ENCODE measurements around the gene CAMSAP2.

The CAMSAP2 gene

GRCh38 chr1:200738949-200739651 lies 407 bp downstream of the CAMSAP2 start:
- Histone ChIP-seq H3K27ac (peak overlapping the region; percentile 94), H3K9ac (peak overlapping the region; percentile 95), H3K4me2 (peak overlapping the region; percentile 28), H3K4me3 (IDR thresholded peaks at IDR 0.05; ENCODE audit: insufficient read depth, low read depth, low read length) (peak overlapping the region; percentile 81), H4K20me1 (ENCODE audit: insufficient read depth) (no peaks in the 10 kb centered on the region), H3K4me1 (ENCODE audit: low read depth, poor library complexity, severe bottlenecking) (peaks cover 41% of the 10 kb centered on the region), H2AFZ (ENCODE audit: low read depth) (peak overlapping the region; percentile 73), H3K27me3 (ENCODE audit: insufficient read depth, low read depth) (no peaks in the 10 kb centered on the region), H3K79me2 (ENCODE audit: insufficient read depth, low read depth) (peaks cover 42% of the 10 kb centered on the region), H3K36me3 (ENCODE audit: insufficient read depth) (no peaks in the 10 kb centered on the region)
- no peak for TF ChIP-seq CTCF (conservative IDR thresholded peaks at IDR 0.05; ENCODE audit: low read depth, low read length)

GRCh38 chr1:200739702-200740570 lies 1.2 kb downstream of the CAMSAP2 start:
- peak overlapping the region; percentile 94 for H3K27ac ChIP-seq

GRCh38 chr1:200740571-200741208 lies 2.0 kb downstream of the CAMSAP2 start:
- Histone ChIP-seq H3K9ac (peak overlapping the region; percentile 95; the same call in 1 of the 2 replicates), H2AFZ (ENCODE audit: low read depth) (no peak overlapping the region), H3K79me2 (ENCODE audit: insufficient read depth, low read depth) (peaks cover 57% of the 10 kb centered on the region), H3K4me2 (peak overlapping the region; percentile 85), H3K4me3 (IDR thresholded peaks at IDR 0.05; ENCODE audit: insufficient read depth, low read depth, low read length) (peak overlapping the region; percentile 81), H3K4me1 (ENCODE audit: low read depth, poor library complexity, severe bottlenecking) (peaks cover 57% of the 10 kb centered on the region), H4K20me1 (ENCODE audit: insufficient read depth) (no peaks in the 10 kb centered on the region), H3K27me3 (ENCODE audit: insufficient read depth, low read depth) (no peaks in the 10 kb centered on the region), H3K27ac (peak overlapping the region; percentile 94; the same call in 1 of the 2 replicates), H3K36me3 (ENCODE audit: insufficient read depth) (no peaks in the 10 kb centered on the region)
- TF ChIP-seq CTCF (conservative IDR thresholded peaks at IDR 0.05; ENCODE audit: low read depth, low read length): no peak

More at GRCh38 chr1:200739702-200740570, 1.2 kb downstream of the CAMSAP2 start:
- H3K36me3 ChIP-seq (ENCODE audit: insufficient read depth): no peaks in the 10 kb centered on the region
- TF ChIP-seq CTCF (conservative IDR thresholded peaks at IDR 0.05; ENCODE audit: low read depth, low read length): no peak
- H3K27me3 ChIP-seq (ENCODE audit: insufficient read depth, low read depth): no peaks in the 10 kb centered on the region
- H3K4me3 ChIP-seq (IDR thresholded peaks at IDR 0.05; ENCODE audit: insufficient read depth, low read depth, low read length): peak overlapping the region; percentile 81
- H3K9ac ChIP-seq: peak overlapping the region; percentile 95
- H3K4me1 ChIP-seq (ENCODE audit: low read depth, poor library complexity, severe bottlenecking): peaks cover 50% of the 10 kb centered on the region
- peak overlapping the region; percentile 73 for H2AFZ ChIP-seq (ENCODE audit: low read depth)
- peak overlapping the region; percentile 85 for H3K4me2 ChIP-seq
- H4K20me1 ChIP-seq (ENCODE audit: insufficient read depth): no peaks in the 10 kb centered on the region
- peaks cover 49% of the 10 kb centered on the region for H3K79me2 ChIP-seq (ENCODE audit: insufficient read depth, low read depth)

GRCh38 chr1:200741551-200742207 lies 3.0 kb downstream of the CAMSAP2 start:
- Histone ChIP-seq H2AFZ (ENCODE audit: low read depth) (no peak overlapping the region), H3K4me1 (ENCODE audit: low read depth, poor library complexity, severe bottlenecking) (peaks cover 63% of the 10 kb centered on the region), H3K4me2 (peak overlapping the region; percentile 85), H3K36me3 (ENCODE audit: insufficient read depth) (no peaks in the 10 kb centered on the region), H3K9ac (no peak overlapping the region), H3K27me3 (ENCODE audit: insufficient read depth, low read depth) (no peaks in the 10 kb centered on the region), H3K79me2 (ENCODE audit: insufficient read depth, low read depth) (peaks cover 62% of the 10 kb centered on the region), H3K27ac (no peak overlapping the region), H3K4me3 (IDR thresholded peaks at IDR 0.05; ENCODE audit: insufficient read depth, low read depth, low read length) (no peak overlapping the region), H4K20me1 (ENCODE audit: insufficient read depth) (no peaks in the 10 kb centered on the region)
- no peak for TF ChIP-seq CTCF (conservative IDR thresholded peaks at IDR 0.05; ENCODE audit: low read depth, low read length)
